Hematopoietic multipotent progenitor cell treated with erythropoietin and hydrocortisone succinate and interleukin-3 and kit ligand, for 4 days (in vitro differentiated cells): Measurements from ENCODE around the gene PSMB2.
"Not testable (repeated sequence)": the region's sequence is repeated elsewhere in the genome, so short reads cannot be mapped to it uniquely, and the experiment has no call there.

Experiments used
- DNase-seq: peaks from one replicate; pipeline ENCODE4 v3.0.0-alpha.2; 2015

The PSMB2 gene

DNA sequence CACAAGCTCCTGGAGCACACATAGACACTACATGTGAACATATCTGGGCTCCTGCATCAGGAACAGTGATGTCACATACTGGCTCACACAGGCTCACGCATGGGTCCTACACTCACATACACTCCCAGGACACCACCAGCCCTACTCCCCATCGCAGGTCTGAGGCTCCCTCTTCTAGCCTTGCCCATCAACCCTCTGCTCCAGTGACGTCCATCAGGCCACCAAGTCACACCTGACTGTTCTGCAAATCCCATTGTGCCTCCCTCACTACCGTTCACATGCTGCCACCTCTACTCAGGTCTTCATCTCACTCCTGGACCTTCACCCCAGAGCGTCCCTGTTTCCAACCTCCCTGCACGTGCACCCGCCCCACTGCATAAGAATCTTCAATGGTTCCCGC lies 50.1 kb downstream of the PSMB2 start:
- no peak for DNase-seq

DNA sequence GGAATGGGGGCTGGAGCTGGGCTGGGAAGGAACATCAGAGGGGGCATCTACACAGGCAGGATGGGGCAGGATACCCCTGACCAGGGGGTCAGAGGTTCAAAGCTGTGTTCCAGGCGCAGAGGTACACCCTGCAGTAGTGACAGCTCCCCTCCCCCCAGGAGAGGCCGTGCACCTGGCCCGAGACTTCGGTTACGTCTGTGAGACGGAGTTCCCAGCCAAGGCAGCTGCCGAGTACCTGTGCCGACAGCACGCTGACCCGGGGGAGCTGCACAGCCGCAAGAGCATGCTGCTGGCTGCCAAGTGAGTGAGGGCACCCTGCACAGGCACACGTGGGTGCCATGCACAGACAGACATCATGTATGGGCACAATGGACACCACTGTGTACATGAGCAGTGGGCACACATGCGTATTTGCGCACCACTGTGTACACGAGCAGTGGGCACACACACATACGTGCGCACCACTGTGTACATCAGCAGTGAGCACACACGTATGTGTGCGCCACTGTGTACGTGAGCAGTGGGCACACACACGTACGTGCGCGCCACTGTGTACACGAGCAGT lies 50.8 kb downstream of the PSMB2 start:
- DNase-seq: no peak

DNA sequence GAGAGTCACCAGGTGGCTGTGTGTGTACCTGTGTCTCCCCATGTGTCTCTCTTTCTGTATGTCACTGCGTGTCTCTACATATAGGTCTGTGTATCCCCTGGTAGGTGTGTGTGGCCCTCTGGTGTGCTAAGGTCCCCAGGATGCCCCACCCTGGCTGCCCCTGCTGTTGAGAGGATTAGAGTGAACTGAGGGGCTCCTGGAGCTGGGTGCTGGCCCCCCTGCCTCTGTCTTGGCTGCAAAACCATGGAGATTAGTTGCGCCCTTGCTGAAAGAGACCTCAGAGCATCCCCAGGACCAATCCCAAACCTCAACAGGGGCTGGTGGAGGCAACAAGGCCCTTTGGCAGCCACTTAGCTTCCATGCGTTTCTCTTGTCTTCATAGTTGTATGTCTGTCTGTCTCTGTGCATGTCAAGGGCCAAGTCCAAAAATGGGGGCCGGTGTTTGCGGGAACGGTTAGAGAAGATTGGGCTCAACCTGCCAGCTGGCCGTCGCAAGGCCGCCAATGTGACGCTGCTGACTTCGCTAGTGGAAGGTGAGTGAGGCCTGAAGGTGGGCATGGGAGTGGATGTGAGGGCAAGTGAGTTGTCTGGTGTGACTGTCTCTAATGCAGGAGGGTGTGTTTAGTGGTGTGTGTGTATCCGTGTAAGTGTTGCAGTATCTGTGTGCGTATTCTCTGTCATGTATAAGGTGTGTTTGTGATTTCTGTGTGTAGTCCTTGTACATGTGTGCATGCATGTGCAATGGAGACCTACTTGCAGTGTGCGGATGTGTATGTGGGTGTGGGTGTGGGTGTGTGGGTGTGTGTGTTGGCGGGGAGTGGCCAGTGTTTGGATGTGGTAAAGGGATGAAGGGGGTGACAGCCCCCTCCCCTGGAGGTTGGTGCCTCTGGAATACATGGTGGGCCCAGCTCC lies 51.6 kb downstream of the PSMB2 start:
- DNase-seq: no peak

DNA sequence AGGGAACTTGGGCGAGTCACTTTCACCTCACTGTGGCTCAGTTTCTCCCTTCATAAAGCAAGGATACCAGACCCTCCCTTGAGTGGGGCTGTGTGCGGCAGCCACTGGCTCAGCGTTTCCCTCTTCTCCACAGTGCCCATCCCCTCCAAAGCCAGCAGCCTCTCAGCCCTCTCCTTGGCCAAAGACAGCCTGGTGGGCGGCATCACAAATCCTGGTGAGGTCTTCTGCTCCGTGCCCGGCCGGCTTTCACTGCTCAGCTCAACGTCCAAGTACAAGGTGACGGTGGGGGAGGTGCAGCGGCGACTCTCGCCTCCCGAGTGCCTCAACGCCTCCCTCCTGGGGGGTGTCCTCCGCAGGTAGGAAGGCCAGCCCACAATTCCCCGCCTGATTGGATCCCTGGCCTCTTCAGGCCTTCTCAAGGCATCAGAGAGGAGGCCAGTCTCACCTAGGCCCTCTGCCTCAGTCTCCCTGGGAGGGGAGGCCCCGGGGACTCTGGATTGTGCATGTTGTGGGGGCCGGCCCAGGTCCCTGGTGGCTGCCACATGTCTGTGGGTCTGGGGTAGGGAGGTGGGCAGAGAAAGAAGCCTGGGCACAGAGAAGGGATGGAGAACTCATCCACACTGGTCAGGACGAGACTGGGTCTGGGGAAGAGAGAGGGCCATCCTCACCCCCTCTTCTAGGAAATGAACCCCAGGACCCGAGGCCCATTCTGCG lies 53.0 kb downstream of the PSMB2 start:
- no peak for DNase-seq

DNA sequence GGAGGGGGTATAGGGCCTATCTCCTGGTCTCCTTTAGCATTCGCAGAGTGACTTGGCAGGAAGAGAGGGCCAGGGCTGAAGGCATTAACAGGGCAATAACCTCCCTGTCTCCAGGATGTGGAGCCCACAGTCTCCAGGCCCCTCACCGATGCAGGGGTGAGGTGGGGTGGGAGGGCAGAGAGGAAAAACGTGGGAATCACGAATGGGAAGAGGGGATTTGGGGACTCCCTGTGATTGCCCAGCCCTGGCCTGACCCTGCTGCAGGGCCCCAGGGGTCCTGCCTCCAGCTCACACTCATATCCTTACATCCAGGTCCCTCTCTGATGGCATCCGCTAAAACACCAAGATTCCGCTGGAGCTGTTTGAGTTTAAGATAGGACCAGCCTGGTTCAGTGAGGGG lies 53.6 kb downstream of the PSMB2 start:
- no peak for DNase-seq

DNA sequence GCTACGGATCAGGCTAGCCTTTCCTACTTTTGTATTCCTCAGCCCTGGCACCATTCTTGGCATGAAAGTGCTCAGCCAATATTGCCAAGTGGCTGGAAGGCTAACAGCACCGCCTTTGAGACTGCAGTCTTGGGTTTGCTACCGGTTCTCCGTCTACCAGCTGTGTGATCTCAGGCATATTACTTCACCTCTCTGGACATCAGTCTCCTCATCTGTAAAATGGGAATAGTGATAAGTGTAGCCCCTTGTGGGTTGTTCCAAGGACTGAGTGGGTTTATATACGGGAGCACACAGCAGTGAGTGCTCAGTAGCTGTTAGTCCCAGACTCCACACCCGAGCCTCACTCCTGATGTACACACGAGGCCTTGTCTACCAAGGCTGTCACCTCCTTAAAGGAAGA lies 54.5 kb downstream of the PSMB2 start:
- no peak for DNase-seq

DNA sequence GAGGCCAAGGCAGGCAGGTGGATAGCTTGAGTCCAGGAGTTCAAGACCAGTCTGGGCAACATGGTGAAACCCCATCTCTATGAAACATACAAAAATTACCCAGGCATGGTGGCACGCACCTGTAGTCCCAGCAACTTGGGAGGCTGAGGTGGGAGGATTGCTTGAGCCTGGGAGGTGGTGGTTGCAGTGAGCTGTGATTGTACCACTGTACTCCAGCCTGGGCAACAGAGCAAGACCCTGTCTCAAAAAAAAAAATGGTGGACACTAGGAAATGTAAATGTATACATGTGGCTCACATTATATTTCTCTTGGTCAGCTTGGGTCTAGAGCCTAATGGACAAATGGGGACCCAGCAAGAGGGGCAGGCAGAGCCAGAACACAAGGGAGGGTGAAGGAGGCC lies 55.5 kb downstream of the PSMB2 start:
- not testable (repeated sequence) for DNase-seq

DNA sequence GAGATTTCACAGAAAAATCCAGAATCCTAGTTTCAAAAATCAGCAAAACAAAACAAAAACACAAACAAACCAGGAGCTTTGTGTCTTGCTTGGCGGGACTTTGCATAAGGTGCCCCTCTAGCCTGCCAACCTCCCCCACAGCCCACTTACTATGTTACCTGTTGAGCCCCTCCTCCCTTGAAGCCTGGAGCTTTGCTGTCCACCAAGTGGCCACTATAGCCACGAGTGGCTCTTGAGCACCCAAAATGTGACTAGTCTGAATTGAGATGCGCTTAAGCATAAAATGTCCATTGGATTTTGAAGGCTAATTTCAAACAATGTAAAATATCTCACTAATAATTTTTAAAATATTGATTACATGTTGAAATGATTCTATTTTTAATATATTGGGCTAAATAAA lies 56.0 kb downstream of the PSMB2 start:
- no peak for DNase-seq

DNA sequence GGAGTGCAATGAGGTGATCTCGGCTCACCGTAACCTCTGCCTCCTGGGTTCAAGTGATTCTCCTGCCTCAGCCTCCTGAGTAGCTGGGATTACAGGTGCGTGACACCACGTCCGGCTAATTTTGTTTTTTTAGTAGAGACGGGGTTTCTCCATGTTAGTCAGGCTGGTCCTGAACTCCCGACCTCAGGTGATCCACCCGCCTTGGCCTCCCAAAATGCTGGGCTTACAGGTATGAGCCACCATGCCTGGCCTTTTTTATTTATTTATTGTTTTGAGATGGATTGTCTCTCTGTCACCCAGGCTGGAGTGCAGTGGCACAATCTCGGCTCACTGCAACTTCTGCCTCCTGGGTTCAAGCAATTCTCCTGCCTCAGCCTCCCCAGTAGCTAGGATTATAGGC lies 59.7 kb downstream of the PSMB2 start:
- not testable (repeated sequence) for DNase-seq

DNA sequence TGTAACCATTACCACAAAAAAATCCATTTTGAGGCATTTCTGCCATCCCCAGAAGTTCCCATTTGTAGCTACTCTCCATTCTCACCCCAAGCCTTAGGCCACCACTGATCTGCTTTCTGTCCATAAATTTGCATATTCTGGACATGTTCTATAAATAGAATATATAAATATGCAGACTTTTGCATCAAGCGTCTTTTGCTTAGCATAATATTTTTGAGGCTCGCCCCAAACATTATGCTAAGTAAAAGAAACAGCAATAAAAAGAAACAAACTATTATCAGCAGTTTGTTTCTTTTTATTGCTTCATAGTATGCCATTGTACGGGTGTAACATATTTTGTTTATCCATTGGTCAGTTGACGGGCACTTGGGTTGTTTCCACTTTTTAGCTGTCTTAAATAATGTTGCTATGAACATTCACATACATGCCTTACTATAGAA lies 60.4 kb downstream of the PSMB2 start:
- DNase-seq: no peak

DNA sequence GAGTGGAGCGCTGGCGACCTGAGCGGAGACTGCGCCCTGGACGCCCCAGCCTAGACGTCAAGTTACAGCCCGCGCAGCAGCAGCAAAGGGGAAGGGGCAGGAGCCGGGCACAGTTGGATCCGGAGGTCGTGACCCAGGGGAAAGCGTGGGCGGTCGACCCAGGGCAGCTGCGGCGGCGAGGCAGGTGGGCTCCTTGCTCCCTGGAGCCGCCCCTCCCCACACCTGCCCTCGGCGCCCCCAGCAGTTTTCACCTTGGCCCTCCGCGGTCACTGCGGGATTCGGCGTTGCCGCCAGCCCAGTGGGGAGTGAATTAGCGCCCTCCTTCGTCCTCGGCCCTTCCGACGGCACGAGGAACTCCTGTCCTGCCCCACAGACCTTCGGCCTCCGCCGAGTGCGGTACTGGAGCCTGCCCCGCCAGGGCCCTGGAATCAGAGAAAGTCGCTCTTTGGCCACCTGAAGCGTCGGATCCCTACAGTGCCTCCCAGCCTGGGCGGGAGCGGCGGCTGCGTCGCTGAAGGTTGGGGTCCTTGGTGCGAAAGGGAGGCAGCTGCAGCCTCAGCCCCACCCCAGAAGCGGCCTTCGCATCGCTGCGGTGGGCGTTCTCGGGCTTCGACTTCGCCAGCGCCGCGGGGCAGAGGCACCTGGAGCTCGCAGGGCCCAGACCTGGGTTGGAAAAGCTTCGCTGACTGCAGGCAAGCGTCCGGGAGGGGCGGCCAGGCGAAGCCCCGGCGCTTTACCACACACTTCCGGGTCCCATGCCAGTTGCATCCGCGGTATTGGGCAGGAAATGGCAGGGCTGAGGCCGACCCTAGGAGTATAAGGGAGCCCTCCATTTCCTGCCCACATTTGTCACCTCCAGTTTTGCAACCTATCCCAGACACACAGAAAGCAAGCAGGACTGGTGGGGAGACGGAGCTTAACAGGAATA lies 64.0 kb downstream of the PSMB2 start:
- DNase-seq: peak; percentile 93

DNA sequence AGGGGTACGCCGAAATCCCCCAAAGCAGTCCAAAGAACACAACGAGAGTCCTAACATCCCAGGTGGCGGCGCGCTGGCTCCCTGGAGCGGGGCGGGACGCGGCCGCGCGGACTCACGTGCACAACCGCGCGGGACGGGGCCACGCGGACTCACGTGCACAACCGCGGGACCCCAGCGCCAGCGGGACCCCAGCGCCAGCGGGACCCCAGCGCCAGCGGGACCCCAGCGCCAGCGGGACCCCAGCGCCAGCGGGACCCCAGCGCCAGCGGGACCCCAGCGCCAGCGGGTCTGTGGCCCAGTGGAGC lies 64.6 kb downstream of the PSMB2 start:
- not testable (repeated sequence) for DNase-seq

DNA sequence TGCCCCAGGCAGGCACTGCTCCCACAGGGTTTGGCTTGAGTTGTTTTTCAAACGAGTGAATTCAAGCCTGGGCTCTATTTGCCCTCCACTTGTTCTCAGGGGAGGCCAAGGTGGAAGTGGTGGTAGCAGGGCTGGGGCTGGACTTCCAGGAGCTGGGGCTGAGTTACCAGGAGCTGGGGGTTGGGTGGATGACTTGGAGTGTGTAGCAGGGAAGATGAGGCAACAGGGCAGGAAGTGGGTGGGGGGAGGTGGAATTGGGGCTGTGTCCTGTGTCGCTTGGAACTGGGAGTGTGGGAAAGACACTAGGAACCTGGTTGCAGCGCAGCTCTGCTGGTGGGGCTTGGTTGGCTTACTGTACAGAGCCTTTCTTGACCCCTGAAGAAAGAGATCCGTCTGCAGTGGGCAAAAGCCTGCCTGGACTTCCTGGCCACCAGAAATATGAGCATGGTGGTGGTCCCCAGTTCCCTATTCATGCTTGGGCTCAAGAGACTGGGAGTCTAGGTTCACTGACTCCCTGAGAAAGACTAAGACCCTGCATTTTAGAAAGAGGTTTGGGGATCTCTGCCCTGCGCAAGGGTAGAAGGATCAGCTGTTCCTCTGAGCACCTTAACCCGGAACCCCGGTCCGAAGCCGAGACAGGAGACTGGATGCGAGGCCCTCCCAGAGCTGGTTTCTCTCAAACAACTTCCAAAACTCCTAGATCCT lies 65.1 kb downstream of the PSMB2 start:
- peak; percentile 50 for DNase-seq

DNA sequence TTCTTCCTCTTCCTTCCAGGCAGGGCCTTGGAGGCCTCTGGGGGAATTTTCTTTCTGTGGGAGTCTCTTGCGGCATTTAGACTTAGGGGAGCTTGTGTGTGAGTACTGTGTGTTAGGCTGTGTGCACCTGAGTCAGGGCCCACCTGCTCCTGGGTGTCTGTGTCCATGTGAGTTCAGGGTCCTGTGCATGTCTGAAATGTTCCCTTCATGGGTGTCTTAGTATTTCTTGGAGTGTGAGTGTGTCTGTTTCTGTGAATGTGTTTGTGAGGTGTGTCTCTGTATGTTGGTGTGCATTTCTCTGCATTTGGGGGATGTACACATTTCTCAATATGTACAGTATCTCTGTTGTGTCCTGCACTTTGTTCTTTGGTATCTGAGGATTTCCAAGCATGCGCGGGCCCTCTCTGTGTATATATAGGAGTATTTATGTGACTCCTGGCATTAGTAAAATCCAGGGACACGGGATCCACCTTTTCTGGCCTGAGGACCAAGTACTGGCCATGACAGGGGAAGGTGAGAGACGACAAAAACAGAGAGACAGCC lies 65.8 kb downstream of the PSMB2 start:
- DNase-seq: no peak

DNA sequence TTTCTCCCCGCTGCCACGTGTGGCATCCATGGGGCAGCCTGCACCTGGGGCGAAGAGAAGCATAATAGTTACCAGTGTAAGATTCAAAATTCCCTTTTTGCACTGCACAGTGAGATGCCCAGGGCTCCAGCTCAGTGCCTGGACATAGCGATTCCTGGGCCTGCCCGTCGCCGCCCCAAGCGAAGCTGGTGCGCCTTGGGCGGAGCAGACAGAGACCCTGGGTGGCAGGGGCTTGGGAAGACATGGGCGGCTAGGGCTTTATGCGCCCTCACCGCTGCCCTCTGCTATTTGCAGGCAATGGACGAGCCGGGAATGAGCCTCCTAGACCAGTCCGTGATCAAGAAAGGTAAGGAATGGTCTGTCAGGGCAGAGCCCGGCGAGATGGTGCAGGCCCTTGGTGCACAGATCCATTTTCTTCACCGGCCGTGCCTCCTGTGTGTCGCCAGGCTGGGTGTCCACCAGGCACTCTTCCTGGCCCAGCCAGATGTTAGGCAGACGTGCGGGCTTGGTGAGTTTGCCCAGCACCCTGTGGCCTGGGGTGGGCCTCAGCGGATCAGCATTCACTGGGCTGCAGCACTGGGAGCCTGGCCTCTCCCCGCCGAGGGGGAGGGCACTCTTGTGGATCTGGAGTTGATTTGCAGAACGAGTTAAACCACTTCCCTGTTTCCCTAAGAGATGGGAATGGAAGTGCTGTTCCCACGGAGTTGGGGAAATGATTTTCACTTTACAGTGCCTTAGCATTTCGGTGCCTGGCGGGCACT lies 66.5 kb downstream of the PSMB2 start:
- no peak for DNase-seq

DNA sequence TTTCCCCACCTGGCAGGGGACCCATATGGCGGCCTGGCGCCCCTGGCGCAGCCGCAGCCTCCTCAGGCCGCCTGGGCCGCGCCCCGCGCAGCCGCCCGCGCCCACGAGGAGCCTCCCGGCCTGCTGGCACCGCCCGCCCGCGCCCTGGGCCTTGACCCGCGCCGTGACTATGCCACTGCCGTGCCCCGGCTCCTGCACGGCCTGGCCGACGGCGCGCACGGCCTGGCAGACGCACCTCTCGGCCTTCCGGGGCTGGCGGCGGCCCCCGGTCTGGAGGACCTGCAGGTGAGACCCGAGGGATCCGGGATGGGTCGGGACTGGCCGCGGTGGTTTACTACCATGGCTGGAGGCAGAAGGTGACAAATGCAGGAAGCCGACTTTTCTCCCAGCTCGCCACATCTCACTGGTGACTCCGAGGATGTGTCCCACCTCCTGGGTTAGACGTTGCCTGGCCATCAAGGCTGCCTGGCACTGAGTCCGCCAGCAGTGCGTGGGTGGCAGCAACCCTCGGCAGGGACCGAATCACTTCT lies 67.1 kb downstream of the PSMB2 start:
- no peak for DNase-seq

DNA sequence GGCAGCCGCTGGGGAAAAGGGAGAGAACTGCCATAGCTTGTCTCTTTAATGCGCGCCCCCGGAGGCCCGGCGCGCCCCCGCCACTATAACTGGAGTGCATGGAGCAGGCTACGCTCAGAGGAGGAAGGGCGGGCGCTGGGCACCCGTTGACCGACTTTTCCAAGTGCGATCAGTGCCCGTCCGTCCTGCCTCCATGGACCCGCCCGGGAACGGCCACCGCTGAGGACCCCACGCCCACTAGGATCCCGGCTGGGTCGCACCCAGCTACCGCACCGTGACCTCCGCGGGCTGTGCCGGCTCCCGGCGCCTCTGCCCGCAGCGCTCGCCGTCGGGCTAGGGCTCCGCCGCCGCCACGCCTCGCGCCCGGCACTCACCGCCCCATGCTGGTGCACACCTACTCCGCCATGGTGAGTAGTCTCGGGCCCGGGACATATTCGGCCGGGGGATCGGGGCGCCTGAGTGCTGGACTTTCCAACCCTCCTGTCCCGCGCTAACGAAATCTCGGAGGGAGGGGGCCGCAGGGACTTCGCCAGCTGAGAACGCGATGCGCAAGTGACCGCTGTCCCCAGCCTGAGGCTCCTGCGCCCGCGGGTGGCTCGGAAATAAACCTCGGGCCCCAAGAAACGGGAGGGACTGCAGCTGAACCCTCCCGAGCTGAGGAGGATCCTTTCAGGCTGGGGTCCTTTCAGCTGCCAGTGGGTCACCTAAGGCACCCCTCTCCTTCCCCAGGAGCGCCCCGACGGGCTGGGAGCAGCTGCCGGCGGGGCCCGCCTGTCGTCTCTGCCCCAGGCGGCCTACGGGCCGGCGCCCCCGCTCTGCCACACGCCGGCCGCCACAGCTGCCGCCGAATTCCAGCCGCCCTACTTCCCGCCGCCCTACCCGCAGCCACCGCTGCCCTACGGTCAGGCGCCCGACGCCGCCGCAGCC lies 67.9 kb downstream of the PSMB2 start, which contains the start of gene TFAP2E:
TSS of gene TFAP2E (plus strand) at position 117 of the 927 bp plus-strand sequence. CDS start at position 381, 264 bp downstream.
- DNase-seq: peak; percentile 58

DNA sequence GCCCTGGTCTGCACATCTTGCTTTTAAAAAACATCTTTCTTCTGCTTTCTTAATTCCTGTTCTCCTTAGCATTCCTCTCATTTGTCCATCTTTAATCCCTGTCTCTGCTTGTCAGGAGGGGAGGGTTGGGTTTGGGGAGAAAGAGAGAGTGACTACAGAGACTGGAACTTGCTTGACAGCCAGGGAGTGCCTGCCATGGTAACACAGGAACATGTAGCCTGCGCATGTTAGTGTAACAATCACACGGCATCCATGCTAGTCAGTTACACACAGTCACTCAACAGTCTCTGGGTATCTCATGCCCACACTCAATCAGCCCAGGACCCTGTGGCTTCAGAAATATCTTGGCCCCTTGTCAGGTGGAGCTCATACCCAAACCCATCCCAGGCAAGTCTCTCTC lies 69.0 kb downstream of the PSMB2 start:
- DNase-seq: no peak

DNA sequence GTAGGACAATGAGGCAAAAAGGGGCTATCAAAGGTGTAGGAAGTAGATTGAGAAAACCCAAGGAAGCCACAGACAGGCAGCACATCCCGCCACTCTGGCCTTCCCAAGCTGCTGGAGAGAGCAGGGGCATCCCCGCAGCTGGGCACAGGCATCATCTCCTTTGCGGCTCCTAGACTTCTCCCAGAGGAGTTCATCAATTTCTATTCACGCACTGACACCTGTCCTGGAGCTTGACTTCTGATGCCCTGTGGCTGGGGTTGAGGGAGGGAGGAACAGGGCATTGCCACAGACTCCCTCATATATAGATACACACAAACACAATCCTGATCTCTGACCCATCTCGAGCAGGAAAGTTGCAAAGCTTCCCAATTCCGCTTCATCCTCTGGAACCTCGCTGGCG lies 70.1 kb downstream of the PSMB2 start:
- no peak for DNase-seq
